Upper lobe of left lung (tissue), 6 donors: ENCODE measurements around the gene TMCC1. TPM values are rescaled to one million over a fixed set of nuclear protein-coding genes. Genes with fewer than 3 reads are reported as not detected.

Source experiments
- small RNA-seq, 4 donors: library from RNA; depleted of rRNA; stranded (forward); fragments of <200 nt; gene quantifications; one replicate each; pipeline ENCODE3, GENCODE V24; 2016
- total RNA-seq, 6 donors: library from RNA; depleted of rRNA in 4 of 6; stranded (reverse); fragments of >200 nt in 4 of 6; gene quantifications; one replicate each; pipeline versions ENCODE4 v1.1.0 to v1.2.1, GENCODE V29; 2016 to 2021
- donor health status: DM: no; HTN: no; CAD: no; lungs with moderate emphysema.
- donor health status: DM: no; HTN: yes; CAD: no; lungs with severe emphysema.

Gene TMCC1
- total RNA-seq, 6 donors from 2014 or later, result 16.9 to 39.2 (median 27.9) TPM

Small RNA genes within 50 kb of the gene (small RNA-seq; reads per million reads assigned to genes)
- gene RF00026 (0 reads per million in 4 donors), gene RNY3P13 (0 reads per million in 4 donors)

Other genes starting within 250 kb of the TMCC1 start
- gene TRH, start 81.0 kb upstream of the TMCC1 start, total RNA-seq, result under 1 TPM in 4 of 6 donors, not detected in 2; 0.13 to 0.55 (median 0.32) TPM
- 1 to 10 TPM in 2 of 6 donors, under 1 TPM in 1, not detected in 3; 0.83 to 2.1 (median 1.3) TPM for gene ALG1L2, start 188.1 kb upstream of the TMCC1 start, total RNA-seq